Right ventricle myocardium superior (tissue), 1 donor: Measurements from ENCODE around the gene SS18L1. TPM values are rescaled to one million over a fixed set of nuclear protein-coding genes. Genes with fewer than 3 reads are reported as not detected.

Experiments
- ATAC-seq: fragments of 200-7000 bp; cut with Tn5 transposase; one replicate; pipeline ENCODE4 v1.9.1; 2020; ENCODE audit warnings: mild to moderate bottlenecking; ENCODE audit not compliant: poor library complexity
- DNase-seq: peaks from one replicate; pipeline ENCODE4 v3.0.0-alpha.2; 2020
- intact Hi-C: fragments of 100-400 bp; cut with DNase I; formaldehyde crosslinking; loops from one replicate; pipeline ENCODE4 v1.11.2; 2022
- total RNA-seq: library from RNA; stranded (reverse); fragmentation: NEBNext Ultra II Directional; extraction: Animal tissue kit (Norgen Biotek cat#: 25700); gene quantifications from one replicate; pipeline ENCODE4 v1.2.1, GENCODE V29; 2021
- donor health status: DM: no; HTN: yes; CAD: no; lungs with severe emphysema.

SS18L1 gene
- total RNA-seq, 1 donor from 2014 or later, result 8.9 TPM

- DNase-seq, result no peak
- no peak for ATAC-seq
- intact Hi-C loops, result no loop called here
Observed at GRCh38 chr20:62225820-62226635, 82.5 kb downstream of the SS18L1 start.

GRCh38 chr20:62226707-62227590 is 83.4 kb downstream of the SS18L1 start:
- intact Hi-C loops, result no loop called here
- DNase-seq, result no peak
- ATAC-seq, result no peak

- intact Hi-C loops, result no loop called here
- DNase-seq, result no peak
- ATAC-seq, result no peak
Observed at GRCh38 chr20:62227591-62227976, 84.0 kb downstream of the SS18L1 start.

GRCh38 chr20:62227977-62228958 is 84.7 kb downstream of the SS18L1 start:
- no peak for DNase-seq
- intact Hi-C loops, result no loop called here
- ATAC-seq, result peak; percentile 65

GRCh38 chr20:62228982-62229545 is 85.5 kb downstream of the SS18L1 start:
- ATAC-seq, result no peak
- intact Hi-C loops, result no loop called here
- no peak for DNase-seq

GRCh38 chr20:62229667-62230066 is 86.1 kb downstream of the SS18L1 start:
- intact Hi-C loops, result no loop called here
- no peak for ATAC-seq
- DNase-seq, result no peak

- ATAC-seq (no peak), DNase-seq (no peak)
- intact Hi-C loops, result no loop called here
Observed at GRCh38 chr20:62230276-62230675, 86.7 kb downstream of the SS18L1 start.

GRCh38 chr20:62230696-62231095 is 87.1 kb downstream of the SS18L1 start:
- intact Hi-C loops, result no loop called here
- DNase-seq (no peak), ATAC-seq (no peak)

GRCh38 chr20:62231292-62231691 is 87.7 kb downstream of the SS18L1 start:
- no peak for ATAC-seq
- DNase-seq, result no peak
- intact Hi-C loops, result no loop called here

Other genes with a start within 250 kb of the SS18L1 start
- 11.6 TPM for gene TAF4, start 77.9 kb upstream of the SS18L1 start, total RNA-seq
- 51.7 TPM for gene LSM14B, start 21.3 kb upstream of the SS18L1 start, total RNA-seq
- gene PSMA7, start 375 bp upstream of the SS18L1 start, total RNA-seq, result 239 TPM
- gene MTG2, start 39.3 kb downstream of the SS18L1 start, total RNA-seq, result 20.8 TPM
- gene HRH3, start 76.5 kb downstream of the SS18L1 start, total RNA-seq, result not detected
- gene OSBPL2, start 94.8 kb downstream of the SS18L1 start, total RNA-seq, result 52.3 TPM
- 68.5 TPM for gene ADRM1, start 159.2 kb downstream of the SS18L1 start, total RNA-seq
- 79.6 TPM for gene LAMA5, start 223.5 kb downstream of the SS18L1 start, total RNA-seq
- gene RPS21, start 243.3 kb downstream of the SS18L1 start, total RNA-seq, result 732 TPM